Peyer's patch (tissue), 4 donors: Measurements from ENCODE around the gene CTBP2. TPM values are rescaled to one million over a fixed set of nuclear protein-coding genes. Genes with fewer than 3 reads are reported as not detected.
"Not testable (repeated sequence)": the region's sequence is repeated elsewhere in the genome, so short reads cannot be mapped to it uniquely, and the experiment has no call there.

Source experiments
- DNase-seq, 3 donors: peaks; one replicate each; pipeline ENCODE4 v3.0.0-alpha.2; 2017 to 2019
- H3K27ac ChIP-seq, 4 donors: fragments of 200-600 bp; sonication (generic); one replicate each; pipeline ENCODE4 v1.5.1; 2016 to 2019
- H3K27me3 ChIP-seq, 2 donors: fragments of 200-600 bp; sonication (generic); one replicate each; pipeline ENCODE4 v1.5.1; 2019
- H3K36me3 ChIP-seq, 3 donors: fragments of 200-600 bp; sonication (generic); one replicate each; pipeline ENCODE4 v1.5.1; 2016 to 2019
- H3K4me1 ChIP-seq, 4 donors: fragments of 200-600 bp; sonication (generic); one replicate each; pipeline ENCODE4 v1.5.1; 2016 to 2019
- H3K4me3 ChIP-seq, 4 donors: fragments of 200-600 bp; sonication (generic); 1 replicate in 3 of 4; 2 replicates in 1 of 4; pipeline ENCODE4 v1.5.1; 2016 to 2019; ENCODE audit warnings: mild to moderate bottlenecking in 1 of 4
- H3K9me3 ChIP-seq, 4 donors: fragments of 200-600 bp; sonication (generic); one replicate each; pipeline ENCODE4 v1.5.1; 2016 to 2019; ENCODE audit warnings: mild to moderate bottlenecking in 1 of 4
- POLR2A ChIP-seq, 2 donors: fragments of 450-650 bp; IDR thresholded peaks; one replicate each; pipeline ENCODE4 v1.5.1; 2017; ENCODE audit warnings: antibody characterized with exemption in 2 of 2, mild to moderate bottlenecking in 2 of 2, moderate library complexity in 2 of 2
- total RNA-seq, 4 donors: library from RNA; depleted of rRNA; stranded (reverse); fragments of >200 nt; gene quantifications; one replicate each; pipeline ENCODE4 v1.1.0, GENCODE V29; 2016
- TF ChIP-seq, protein P1 (sequence below), 6 experiments: fragments of 450-650 bp in 4 of 6; fragments of 200-600 bp in 2 of 6; sonication (generic) in 1 of 6; IDR thresholded peaks; one replicate each; pipeline ENCODE4 v1.5.1; 2017 to 2019; ENCODE audit warnings: antibody characterized with exemption in 6 of 6, mild to moderate bottlenecking in 3 of 6, moderate library complexity in 1 of 6

CTBP2 gene
- total RNA-seq, 4 donors from 2014 or later, result 53.6 to 83.8 (median 64.7) TPM

DNA sequence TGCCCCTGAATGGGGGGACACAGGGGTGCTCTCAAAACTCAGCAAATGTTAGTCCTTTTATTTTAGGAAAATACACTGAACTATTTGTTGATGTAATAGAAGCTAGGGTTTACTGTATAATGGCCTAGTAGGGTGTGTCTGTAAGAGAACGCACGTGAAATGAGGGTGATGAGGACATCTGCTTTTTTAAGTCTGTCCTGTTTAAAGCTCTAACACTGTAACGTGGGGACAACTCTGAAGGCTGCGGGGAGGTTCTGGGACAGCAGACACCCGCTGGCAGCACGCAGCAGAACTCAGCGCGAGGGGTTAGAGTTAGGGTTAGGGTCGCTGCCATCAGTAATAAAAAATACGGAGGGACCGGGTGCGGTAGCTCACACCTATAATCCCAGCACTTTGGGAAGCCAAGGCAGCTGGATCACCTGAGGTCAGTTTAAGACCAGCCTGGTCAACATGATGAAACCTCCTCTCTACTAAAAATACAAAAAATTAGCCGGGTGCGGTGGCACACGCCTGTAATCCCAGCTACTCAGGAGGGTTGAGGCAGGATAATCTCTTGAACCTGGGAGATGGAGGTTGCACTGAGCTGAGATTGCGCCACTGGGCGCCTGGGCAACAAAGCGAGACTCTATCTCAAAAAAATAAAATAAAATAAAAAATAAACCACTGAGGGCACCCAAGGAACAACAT, 98.0 kb downstream of the CTBP2 start:
- DNase-seq, result no peak
- Histone ChIP-seq H3K36me3 (no peaks in the 10 kb centered on the region), H3K27me3 (no peaks in the 10 kb centered on the region), H3K9me3 (no peaks in the 10 kb centered on the region), H3K4me3 (no peak overlapping the region), H3K4me1 (peaks cover 4 to 85% (median 10%) of the 10 kb centered on the region in 4 donors), H3K27ac (peak overlapping the region in 3 of 4 donors; percentile 12 to 86 (median 71))
- TF ChIP-seq, protein P1, sequence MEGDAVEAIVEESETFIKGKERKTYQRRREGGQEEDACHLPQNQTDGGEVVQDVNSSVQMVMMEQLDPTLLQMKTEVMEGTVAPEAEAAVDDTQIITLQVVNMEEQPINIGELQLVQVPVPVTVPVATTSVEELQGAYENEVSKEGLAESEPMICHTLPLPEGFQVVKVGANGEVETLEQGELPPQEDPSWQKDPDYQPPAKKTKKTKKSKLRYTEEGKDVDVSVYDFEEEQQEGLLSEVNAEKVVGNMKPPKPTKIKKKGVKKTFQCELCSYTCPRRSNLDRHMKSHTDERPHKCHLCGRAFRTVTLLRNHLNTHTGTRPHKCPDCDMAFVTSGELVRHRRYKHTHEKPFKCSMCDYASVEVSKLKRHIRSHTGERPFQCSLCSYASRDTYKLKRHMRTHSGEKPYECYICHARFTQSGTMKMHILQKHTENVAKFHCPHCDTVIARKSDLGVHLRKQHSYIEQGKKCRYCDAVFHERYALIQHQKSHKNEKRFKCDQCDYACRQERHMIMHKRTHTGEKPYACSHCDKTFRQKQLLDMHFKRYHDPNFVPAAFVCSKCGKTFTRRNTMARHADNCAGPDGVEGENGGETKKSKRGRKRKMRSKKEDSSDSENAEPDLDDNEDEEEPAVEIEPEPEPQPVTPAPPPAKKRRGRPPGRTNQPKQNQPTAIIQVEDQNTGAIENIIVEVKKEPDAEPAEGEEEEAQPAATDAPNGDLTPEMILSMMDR (IDR thresholded peaks at IDR 0.05), result no peak
- no peak for TF ChIP-seq POLR2A (IDR thresholded peaks at IDR 0.05)

DNA sequence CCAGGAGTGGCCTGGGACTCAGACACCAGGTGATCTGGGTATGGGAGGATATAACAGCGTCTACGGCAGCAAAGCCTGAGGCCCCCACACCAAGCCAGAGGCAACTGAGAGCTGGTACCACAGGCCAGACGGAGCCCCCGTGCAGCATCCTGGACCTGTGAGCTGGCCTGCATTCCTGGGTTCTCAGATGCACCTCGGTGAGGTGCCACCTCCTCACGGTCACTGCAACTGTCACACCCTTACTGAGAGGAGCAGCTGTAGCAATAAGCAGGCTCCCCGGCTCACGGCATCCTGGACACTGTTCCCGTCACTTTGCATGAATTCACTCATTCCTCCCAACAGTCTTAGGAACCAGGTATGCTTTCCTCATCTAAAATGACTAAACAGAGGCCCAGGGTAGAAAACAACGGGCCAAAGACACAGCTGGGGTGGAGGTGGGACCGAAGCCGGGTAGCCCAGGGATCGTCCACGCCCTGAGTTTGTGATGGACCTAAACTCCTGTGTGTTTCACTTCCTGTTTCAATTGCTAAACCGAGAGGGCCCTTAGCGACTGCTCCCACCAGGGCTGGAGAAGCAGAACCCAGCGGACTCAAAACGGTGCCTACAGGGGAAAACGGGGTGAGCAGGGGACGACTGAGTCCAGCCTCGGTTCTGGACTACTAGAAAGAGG, 98.7 kb downstream of the CTBP2 start:
- Histone ChIP-seq H3K9me3 (no peaks in the 10 kb centered on the region), H3K4me3 (no peak overlapping the region), H3K27me3 (no peaks in the 10 kb centered on the region), H3K27ac (peak overlapping the region; percentile 40 to 86 (median 60)), H3K4me1 (peaks cover 4 to 92% (median 11%) of the 10 kb centered on the region in 4 donors), H3K36me3 (no peaks in the 10 kb centered on the region)
- no peak for DNase-seq
- TF ChIP-seq POLR2A (IDR thresholded peaks at IDR 0.05), result no peak
- TF ChIP-seq, protein P1 (IDR thresholded peaks at IDR 0.05), result no peak

DNA sequence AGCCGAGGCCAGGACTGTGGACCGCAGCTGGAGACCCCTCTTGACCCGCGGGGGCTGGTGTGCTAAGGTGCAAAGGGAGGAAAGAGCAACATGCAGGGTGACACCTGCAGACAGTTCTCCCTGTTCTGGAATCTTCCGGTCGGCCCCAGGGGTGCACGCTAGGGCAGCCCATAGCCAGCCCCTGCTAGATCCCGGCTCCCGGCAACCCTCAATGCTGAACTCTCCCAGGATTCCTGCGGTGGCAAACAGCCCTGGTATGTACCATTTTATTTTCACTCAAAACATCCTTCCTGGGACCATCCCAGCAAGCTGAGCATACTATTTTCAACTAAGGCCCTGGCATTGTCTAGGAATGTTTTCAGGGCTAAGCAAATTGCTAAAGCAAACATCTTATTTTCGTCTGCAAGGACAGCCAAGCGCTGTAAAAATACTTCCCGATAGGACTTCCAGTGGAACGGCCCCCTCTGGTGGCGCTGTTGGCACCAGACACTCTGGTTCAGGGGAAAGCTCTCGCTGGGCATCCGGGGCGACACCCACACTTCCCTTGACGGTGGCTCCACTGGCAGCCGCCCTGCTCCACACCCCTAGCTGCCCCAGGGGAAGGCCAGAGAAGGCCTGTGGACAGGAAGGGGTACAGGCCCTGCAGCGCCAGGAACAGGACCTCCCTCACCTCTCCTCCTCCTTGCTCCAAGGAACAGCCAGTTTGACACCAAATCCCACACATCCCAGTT, 99.4 kb downstream of the CTBP2 start:
- H3K9me3 ChIP-seq, result no peaks in the 10 kb centered on the region
- H3K27me3 ChIP-seq, result no peaks in the 10 kb centered on the region
- peak; percentile 36 to 88 (median 88) for DNase-seq
- no peak overlapping the region for H3K4me3 ChIP-seq
- peaks cover 7 to 95% (median 13%) of the 10 kb centered on the region in 4 donors for H3K4me1 ChIP-seq
- no peaks in the 10 kb centered on the region for H3K36me3 ChIP-seq
- peak overlapping the region; percentile 40 to 86 (median 60) for H3K27ac ChIP-seq
- no peak for TF ChIP-seq POLR2A (IDR thresholded peaks at IDR 0.05)
- TF ChIP-seq, protein P1 (IDR thresholded peaks at IDR 0.05), result peak in 5 of 6 experiments; percentile 24 to 82 (median 75)

DNA sequence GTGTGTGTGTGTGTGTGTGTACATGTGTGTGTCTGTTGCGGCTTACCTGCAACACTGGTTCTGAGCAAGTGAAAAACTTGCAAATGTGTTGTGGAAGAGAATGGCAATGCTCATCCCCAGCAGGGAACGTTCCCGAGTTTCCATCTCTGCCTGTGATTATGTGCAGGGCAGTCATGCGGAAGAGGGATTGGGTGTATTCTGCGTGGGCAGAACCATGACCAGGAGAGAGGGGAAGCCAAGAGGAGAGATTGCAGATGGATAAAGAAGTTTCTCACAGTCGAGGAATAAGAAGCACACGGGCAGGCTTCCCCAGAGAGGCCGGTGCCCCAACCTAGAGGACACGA, 99.9 kb downstream of the CTBP2 start:
- no peak for TF ChIP-seq POLR2A (IDR thresholded peaks at IDR 0.05)
- TF ChIP-seq, protein P1 (IDR thresholded peaks at IDR 0.05), result no peak
- peak overlapping the region in 3 of 4 donors; percentile 40 to 86 (median 71) for H3K27ac ChIP-seq
- H3K4me3 ChIP-seq, result no peak overlapping the region
- no peaks in the 10 kb centered on the region for H3K9me3 ChIP-seq
- no peaks in the 10 kb centered on the region for H3K27me3 ChIP-seq
- DNase-seq, result no peak
- H3K36me3 ChIP-seq, result no peaks in the 10 kb centered on the region
- peaks cover 10 to 95% (median 13%) of the 10 kb centered on the region in 4 donors for H3K4me1 ChIP-seq

DNA sequence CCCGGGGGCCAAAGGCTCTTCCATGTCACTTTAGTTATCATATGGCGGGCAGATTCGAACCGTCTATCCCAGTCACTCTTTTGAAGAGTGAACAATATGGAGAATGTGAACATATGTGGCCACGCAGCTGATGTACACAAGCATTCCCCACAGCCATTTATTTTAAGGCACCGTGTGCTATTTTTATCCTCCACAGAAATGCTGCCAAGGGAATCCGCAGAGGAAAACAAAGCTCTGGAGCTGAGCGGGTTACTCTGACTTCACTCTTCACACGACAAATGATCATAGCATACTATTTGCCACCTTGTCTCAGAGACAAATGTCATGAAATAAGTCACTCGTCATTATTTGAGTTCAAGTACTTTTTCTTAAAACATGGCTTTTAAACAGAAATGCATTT, 100.3 kb downstream of the CTBP2 start:
- no peaks in the 10 kb centered on the region for H3K36me3 ChIP-seq
- H3K27ac ChIP-seq, result peak overlapping the region in 3 of 4 donors; percentile 40 to 86 (median 71)
- H3K4me3 ChIP-seq, result no peak overlapping the region
- H3K27me3 ChIP-seq, result no peaks in the 10 kb centered on the region
- peaks cover 7 to 95% (median 11%) of the 10 kb centered on the region in 4 donors for H3K4me1 ChIP-seq
- no peak for TF ChIP-seq POLR2A (IDR thresholded peaks at IDR 0.05)
- TF ChIP-seq, protein P1 (IDR thresholded peaks at IDR 0.05), result no peak
- H3K9me3 ChIP-seq, result no peaks in the 10 kb centered on the region
- DNase-seq, result no peak

DNA sequence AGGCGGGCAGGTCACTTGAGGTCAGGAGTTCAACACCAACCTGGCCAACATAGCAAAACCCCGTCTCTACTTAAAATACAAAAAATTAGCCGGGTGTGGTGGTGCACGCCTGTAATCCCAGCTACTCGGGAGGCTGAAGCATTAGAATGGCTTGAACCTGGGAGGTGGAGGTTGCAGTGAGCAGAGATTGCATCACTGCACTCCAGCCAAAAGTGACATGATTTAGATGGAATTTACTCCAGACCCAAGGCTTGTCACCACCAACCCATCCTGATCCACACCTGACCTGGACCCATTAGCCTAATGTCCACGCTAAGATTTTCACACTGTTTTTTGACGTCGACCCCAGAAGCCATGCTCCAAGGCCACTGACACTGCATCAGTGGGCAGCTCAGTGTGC, 101.0 kb downstream of the CTBP2 start:
- not testable (repeated sequence) for H3K36me3 ChIP-seq, H3K4me3 ChIP-seq, H3K9me3 ChIP-seq, H3K27me3 ChIP-seq, DNase-seq
- peak overlapping the region in 2 of 4 donors; percentile 86 to 93 for H3K27ac ChIP-seq
- H3K4me1 ChIP-seq, result peaks cover 5 to 95% (median 9%) of the 10 kb centered on the region in 4 donors
